Osteoblast (primary cell): ENCODE results near the gene NID2. TPM values are rescaled to one million over a fixed set of nuclear protein-coding genes. Genes with fewer than 3 reads are reported as not detected.

Source experiments
- DNase-seq: peaks from one replicate; pipeline ENCODE4 v3.0.0; 2011; ENCODE audit warnings: low spot score, mixed read lengths; ENCODE audit not compliant: insufficient read length; ENCODE audit errors: missing footprints
- H2AFZ ChIP-seq: 2 replicates; pipeline ENCODE4 v1.6.0; 2011; ENCODE audit warnings: mild to moderate bottlenecking, low read length
- H3K27ac ChIP-seq: 2 replicates; pipeline ENCODE4 v1.5.1; 2011; ENCODE audit warnings: mild to moderate bottlenecking, low read depth, low read length, moderate library complexity
- H3K27me3 ChIP-seq: 2 replicates; pipeline ENCODE4 v1.6.0; 2012; ENCODE audit warnings: mild to moderate bottlenecking, control low read depth, inconsistent platforms, low read length, moderate library complexity; ENCODE audit not compliant: insufficient read depth
- H3K36me3 ChIP-seq: 2 replicates; pipeline ENCODE4 v1.5.1; 2011; ENCODE audit warnings: mild to moderate bottlenecking, low read length, control low read depth, moderate library complexity; ENCODE audit not compliant: insufficient read depth
- H3K4me1 ChIP-seq: 2 replicates; pipeline ENCODE4 v1.5.1; 2011; ENCODE audit warnings: mild to moderate bottlenecking, low read length, control low read depth, moderate library complexity; ENCODE audit not compliant: insufficient read depth
- H3K4me2 ChIP-seq: 2 replicates; pipeline ENCODE4 v1.6.0; 2011; ENCODE audit warnings: mild to moderate bottlenecking, low read length; ENCODE audit not compliant: insufficient read depth
- H3K4me3 ChIP-seq: fragments of 200-600 bp; sonication (generic); 3 replicates; pipeline ENCODE4 v1.5.1; 2012; ENCODE audit warnings: mild to moderate bottlenecking, low read length, inconsistent platforms; ENCODE audit not compliant: insufficient read depth
- H3K79me2 ChIP-seq: 2 replicates; pipeline ENCODE4 v1.6.0; 2012; ENCODE audit warnings: mild to moderate bottlenecking, low read length, control low read depth, inconsistent platforms; ENCODE audit not compliant: insufficient read depth
- H3K9me3 ChIP-seq: 2 replicates; pipeline ENCODE4 v1.5.1; 2011; ENCODE audit warnings: low read depth, low read length, control low read depth
- H4K20me1 ChIP-seq: 2 replicates; pipeline ENCODE4 v1.6.0; 2012; ENCODE audit warnings: mild to moderate bottlenecking, low read length, control low read depth; ENCODE audit not compliant: insufficient read depth
- CTCF ChIP-seq: IDR thresholded peaks from 2 replicates; pipeline ENCODE4 v1.5.1; 2011; ENCODE audit warnings: mild to moderate bottlenecking, low read depth, low read length, moderate library complexity; ENCODE audit errors: extremely low read depth
- total RNA-seq: library from RNA; depleted of rRNA; stranded (reverse); fragments of >200 nt; gene quantifications from 2 replicates; pipeline ENCODE4 v1.2.3, GENCODE V29; 2012

The NID2 gene
- total RNA-seq, 1 donor, result 141 TPM

GRCh38 chr14:51979088-51979709, 89.7 kb downstream of the NID2 start:
- no peak overlapping the region for H3K4me2 ChIP-seq
- TF ChIP-seq CTCF, result peak; percentile 94
- H3K79me2 ChIP-seq, result no peaks in the 10 kb centered on the region
- peak; percentile 60 for DNase-seq
- H3K27me3 ChIP-seq, result peaks cover 10% of the 10 kb centered on the region
- H3K9me3 ChIP-seq, result no peaks in the 10 kb centered on the region
- no peak overlapping the region for H3K4me3 ChIP-seq
- H4K20me1 ChIP-seq, result no peaks in the 10 kb centered on the region
- H3K36me3 ChIP-seq, result no peaks in the 10 kb centered on the region
- H3K27ac ChIP-seq, result no peak overlapping the region
- no peaks in the 10 kb centered on the region for H3K4me1 ChIP-seq
- H2AFZ ChIP-seq, result no peak overlapping the region

- Histone ChIP-seq H3K4me1 (no peaks in the 10 kb centered on the region), H2AFZ (no peak overlapping the region), H3K27ac (no peak overlapping the region), H3K27me3 (peaks cover 10% of the 10 kb centered on the region), H3K4me2 (no peak overlapping the region), H4K20me1 (no peaks in the 10 kb centered on the region), H3K4me3 (no peak overlapping the region), H3K36me3 (no peaks in the 10 kb centered on the region), H3K9me3 (no peaks in the 10 kb centered on the region), H3K79me2 (no peaks in the 10 kb centered on the region)
- no peak for DNase-seq
- no peak for TF ChIP-seq CTCF
These were observed 90.2 kb downstream of the NID2 start for GRCh38 chr14:51978681-51979085.

GRCh38 chr14:51977075-51977474, 91.8 kb downstream of the NID2 start:
- H3K79me2 ChIP-seq, result no peaks in the 10 kb centered on the region
- H3K4me1 ChIP-seq, result no peaks in the 10 kb centered on the region
- no peak overlapping the region for H3K4me2 ChIP-seq
- H3K36me3 ChIP-seq, result no peaks in the 10 kb centered on the region
- H2AFZ ChIP-seq, result no peak overlapping the region
- peaks cover 10% of the 10 kb centered on the region for H3K27me3 ChIP-seq
- no peak overlapping the region for H3K4me3 ChIP-seq
- no peak for DNase-seq
- H3K9me3 ChIP-seq, result no peaks in the 10 kb centered on the region
- no peak for TF ChIP-seq CTCF
- H3K27ac ChIP-seq, result no peak overlapping the region
- H4K20me1 ChIP-seq, result no peaks in the 10 kb centered on the region

GRCh38 chr14:51972566-51972965, 96.3 kb downstream of the NID2 start:
- no peaks in the 10 kb centered on the region for H3K79me2 ChIP-seq
- H3K27ac ChIP-seq, result no peak overlapping the region
- H3K4me2 ChIP-seq, result no peak overlapping the region
- TF ChIP-seq CTCF, result no peak
- no peak overlapping the region for H2AFZ ChIP-seq
- H3K9me3 ChIP-seq, result no peaks in the 10 kb centered on the region
- H3K4me3 ChIP-seq, result no peak overlapping the region
- H4K20me1 ChIP-seq, result no peaks in the 10 kb centered on the region
- H3K4me1 ChIP-seq, result no peaks in the 10 kb centered on the region
- peaks cover 7% of the 10 kb centered on the region for H3K27me3 ChIP-seq
- no peak for DNase-seq
- H3K36me3 ChIP-seq, result no peaks in the 10 kb centered on the region
